GM12878 (cell line): Measurements from ENCODE around the gene RBBP6. TPM values are rescaled to one million over a fixed set of nuclear protein-coding genes. Genes with fewer than 3 reads are reported as not detected.

Experiments used
- CHD1 ChIP-seq: IDR thresholded peaks from 2 replicates; pipeline ENCODE4 v1.6.1; 2012; ENCODE audit warnings: low read depth, low read length, improper control_type of control experiment
- FOXM1 ChIP-seq: IDR thresholded peaks from 2 replicates; pipeline ENCODE4 v1.6.1; 2012; ENCODE audit warnings: low read depth, mild to moderate bottlenecking, inconsistent platforms, low read length, moderate library complexity
- KLF5 ChIP-seq: fragments of 450-650 bp; IDR thresholded peaks from 2 replicates; pipeline ENCODE4 v1.6.1; 2014; ENCODE audit warnings: mild to moderate bottlenecking; ENCODE audit not compliant: partially characterized antibody
- MYC ChIP-seq: IDR thresholded peaks from 2 replicates; pipeline ENCODE4 v1.6.1; 2011; ENCODE audit warnings: mild to moderate bottlenecking, low read length, moderate library complexity, inconsistent platforms; ENCODE audit not compliant: insufficient read depth, insufficient replicate concordance, insufficient read length, severe bottlenecking
- RAD21 ChIP-seq: IDR thresholded peaks from 2 replicates; pipeline ENCODE4 v1.6.1; 2011; ENCODE audit warnings: mild to moderate bottlenecking, low read depth, low read length, moderate library complexity; ENCODE audit not compliant: insufficient read depth
- ZBED1 ChIP-seq: IDR thresholded peaks from 2 replicates; pipeline ENCODE4 v1.6.1; 2016; ENCODE audit warnings: borderline replicate concordance
- polyA plus RNA-seq, 11 experiments: library from polyadenylated mRNA; depleted of rRNA in 4 of 11; unstranded in 6 of 11; stranded (reverse) in 5 of 11; fragments of >200 nt; fragmentation: Nextera tagmentation in 4 of 11; fragmentation: Illumina TruSeq in 1 of 11; extraction: Ambion mirVana in 4 of 11; extraction: Trizol in 1 of 11; gene quantifications; 1 replicate in 1 of 11; 2 replicates in 10 of 11; pipeline versions ENCODE4 v1.2.1 to v1.2.3, GENCODE V29; 2011 to 2016; ENCODE audit warnings: inconsistent platforms in 2 of 11, missing spikeins in 2 of 11, low read depth in 1 of 11
- total RNA-seq, 4 experiments: library from RNA; depleted of rRNA in 3 of 4; stranded (reverse); fragments of >200 nt in 3 of 4; fragmentation: Illumina TruSeq in 1 of 4; extraction: Trizol in 1 of 4; gene quantifications; 2 replicates each; pipeline versions ENCODE4 v1.2.1 to v1.2.3, GENCODE V29; 2013 to 2021
- TF ChIP-seq, protein P1 (sequence below): fragments of 450-650 bp; formaldehyde crosslinking; IDR thresholded peaks from 2 replicates; pipeline ENCODE4 v1.5.0; 2022; ENCODE audit warnings: mild to moderate bottlenecking, missing genetic modification characterization
- TF ChIP-seq, protein P2 (sequence below): fragments of 450-650 bp; IDR thresholded peaks from 2 replicates; pipeline ENCODE4 v1.6.1; 2018; ENCODE audit warnings: mild to moderate bottlenecking, low read depth, moderate library complexity; ENCODE audit not compliant: partially characterized antibody
- TF ChIP-seq, protein P3 (sequence below): fragments of 450-650 bp; IDR thresholded peaks from 2 replicates; pipeline ENCODE4 v1.6.1; 2017; ENCODE audit warnings: borderline replicate concordance

Gene RBBP6
- total and polyA plus RNA-seq, 10 of the 15 experiments (the other 5 are each of a cell fraction or from before 2014, with no cell fraction given), result 16.9 to 80.2 (median 36.5) TPM

DNA sequence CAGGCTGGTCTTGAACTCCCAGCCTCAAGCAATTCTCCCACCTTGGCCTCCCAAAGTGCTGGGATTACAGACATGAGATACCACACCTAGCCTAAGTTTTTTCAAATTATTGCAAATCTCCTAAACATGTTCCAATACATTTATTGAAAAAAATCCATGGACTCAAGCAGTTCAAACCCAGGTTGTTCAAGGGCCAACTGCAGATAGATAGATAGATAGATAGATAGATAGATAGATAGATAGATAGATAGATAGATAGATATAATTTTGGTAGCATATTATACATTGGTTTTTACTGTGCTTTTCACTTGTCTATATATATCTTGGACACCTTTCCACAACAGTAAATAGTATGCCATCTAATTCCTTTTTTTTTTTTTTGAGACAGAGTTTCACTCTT lies 20.9 kb upstream of the RBBP6 start (continued):
- TF ChIP-seq, protein P1, sequence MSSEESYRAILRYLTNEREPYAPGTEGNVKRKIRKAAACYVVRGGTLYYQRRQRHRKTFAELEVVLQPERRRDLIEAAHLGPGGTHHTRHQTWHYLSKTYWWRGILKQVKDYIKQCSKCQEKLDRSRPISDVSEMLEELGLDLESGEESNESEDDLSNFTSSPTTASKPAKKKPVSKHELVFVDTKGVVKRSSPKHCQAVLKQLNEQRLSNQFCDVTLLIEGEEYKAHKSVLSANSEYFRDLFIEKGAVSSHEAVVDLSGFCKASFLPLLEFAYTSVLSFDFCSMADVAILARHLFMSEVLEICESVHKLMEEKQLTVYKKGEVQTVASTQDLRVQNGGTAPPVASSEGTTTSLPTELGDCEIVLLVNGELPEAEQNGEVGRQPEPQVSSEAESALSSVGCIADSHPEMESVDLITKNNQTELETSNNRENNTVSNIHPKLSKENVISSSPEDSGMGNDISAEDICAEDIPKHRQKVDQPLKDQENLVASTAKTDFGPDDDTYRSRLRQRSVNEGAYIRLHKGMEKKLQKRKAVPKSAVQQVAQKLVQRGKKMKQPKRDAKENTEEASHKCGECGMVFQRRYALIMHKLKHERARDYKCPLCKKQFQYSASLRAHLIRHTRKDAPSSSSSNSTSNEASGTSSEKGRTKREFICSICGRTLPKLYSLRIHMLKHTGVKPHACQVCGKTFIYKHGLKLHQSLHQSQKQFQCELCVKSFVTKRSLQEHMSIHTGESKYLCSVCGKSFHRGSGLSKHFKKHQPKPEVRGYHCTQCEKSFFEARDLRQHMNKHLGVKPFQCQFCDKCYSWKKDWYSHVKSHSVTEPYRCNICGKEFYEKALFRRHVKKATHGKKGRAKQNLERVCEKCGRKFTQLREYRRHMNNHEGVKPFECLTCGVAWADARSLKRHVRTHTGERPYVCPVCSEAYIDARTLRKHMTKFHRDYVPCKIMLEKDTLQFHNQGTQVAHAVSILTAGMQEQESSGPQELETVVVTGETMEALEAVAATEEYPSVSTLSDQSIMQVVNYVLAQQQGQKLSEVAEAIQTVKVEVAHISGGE (CRISPR knock-in tag), result no peak
- TF ChIP-seq FOXM1 (no peak), RAD21 (no peak), ZBED1 (no peak), CHD1 (no peak), MYC (no peak), KLF5 (no peak)
- TF ChIP-seq, protein P2, sequence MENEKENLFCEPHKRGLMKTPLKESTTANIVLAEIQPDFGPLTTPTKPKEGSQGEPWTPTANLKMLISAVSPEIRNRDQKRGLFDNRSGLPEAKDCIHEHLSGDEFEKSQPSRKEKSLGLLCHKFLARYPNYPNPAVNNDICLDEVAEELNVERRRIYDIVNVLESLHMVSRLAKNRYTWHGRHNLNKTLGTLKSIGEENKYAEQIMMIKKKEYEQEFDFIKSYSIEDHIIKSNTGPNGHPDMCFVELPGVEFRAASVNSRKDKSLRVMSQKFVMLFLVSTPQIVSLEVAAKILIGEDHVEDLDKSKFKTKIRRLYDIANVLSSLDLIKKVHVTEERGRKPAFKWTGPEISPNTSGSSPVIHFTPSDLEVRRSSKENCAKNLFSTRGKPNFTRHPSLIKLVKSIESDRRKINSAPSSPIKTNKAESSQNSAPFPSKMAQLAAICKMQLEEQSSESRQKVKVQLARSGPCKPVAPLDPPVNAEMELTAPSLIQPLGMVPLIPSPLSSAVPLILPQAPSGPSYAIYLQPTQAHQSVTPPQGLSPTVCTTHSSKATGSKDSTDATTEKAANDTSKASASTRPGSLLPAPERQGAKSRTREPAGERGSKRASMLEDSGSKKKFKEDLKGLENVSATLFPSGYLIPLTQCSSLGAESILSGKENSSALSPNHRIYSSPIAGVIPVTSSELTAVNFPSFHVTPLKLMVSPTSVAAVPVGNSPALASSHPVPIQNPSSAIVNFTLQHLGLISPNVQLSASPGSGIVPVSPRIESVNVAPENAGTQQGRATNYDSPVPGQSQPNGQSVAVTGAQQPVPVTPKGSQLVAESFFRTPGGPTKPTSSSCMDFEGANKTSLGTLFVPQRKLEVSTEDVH, result no peak
- TF ChIP-seq, protein P3, sequence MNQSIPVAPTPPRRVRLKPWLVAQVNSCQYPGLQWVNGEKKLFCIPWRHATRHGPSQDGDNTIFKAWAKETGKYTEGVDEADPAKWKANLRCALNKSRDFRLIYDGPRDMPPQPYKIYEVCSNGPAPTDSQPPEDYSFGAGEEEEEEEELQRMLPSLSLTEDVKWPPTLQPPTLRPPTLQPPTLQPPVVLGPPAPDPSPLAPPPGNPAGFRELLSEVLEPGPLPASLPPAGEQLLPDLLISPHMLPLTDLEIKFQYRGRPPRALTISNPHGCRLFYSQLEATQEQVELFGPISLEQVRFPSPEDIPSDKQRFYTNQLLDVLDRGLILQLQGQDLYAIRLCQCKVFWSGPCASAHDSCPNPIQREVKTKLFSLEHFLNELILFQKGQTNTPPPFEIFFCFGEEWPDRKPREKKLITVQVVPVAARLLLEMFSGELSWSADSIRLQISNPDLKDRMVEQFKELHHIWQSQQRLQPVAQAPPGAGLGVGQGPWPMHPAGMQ, result no peak
